CD14-positive monocyte (primary cell): ENCODE data around the gene SGO2. TPM values are rescaled to one million over a fixed set of nuclear protein-coding genes. Genes with fewer than 3 reads are reported as not detected.

Experiments used
- DNase-seq, 3 donors: peaks; one replicate each; pipeline ENCODE4 v3.0.0-alpha.2; 2011 to 2022
- H2AFZ ChIP-seq: 2 replicates; pipeline ENCODE4 v1.6.0; 2012; ENCODE audit warnings: mild to moderate bottlenecking, low read depth, low read length, inconsistent platforms; ENCODE audit not compliant: insufficient read depth, poor library complexity, severe bottlenecking
- H3K27ac ChIP-seq, 2 donors: 1 replicate in 1 of 2; 2 replicates in 1 of 2; pipeline ENCODE4 v1.5.1; 2012 to 2013; ENCODE audit warnings: low read length in 2 of 2, control low read depth in 1 of 2, inconsistent platforms in 1 of 2, low read depth in 1 of 2, mild to moderate bottlenecking in 1 of 2
- H3K27me3 ChIP-seq, 2 donors: one replicate each; pipeline versions ENCODE4 v1.6.0 to v1.6.1; 2011 to 2013; ENCODE audit warnings: low read length in 2 of 2; ENCODE audit not compliant: control insufficient read depth in 2 of 2, insufficient read depth in 2 of 2
- H3K36me3 ChIP-seq, 2 donors: replicated peaks in 1 of 2; 1 replicate in 1 of 2; 2 replicates in 1 of 2; pipeline versions ENCODE4 v1.5.1 to v1.6.1; 2012 to 2013; ENCODE audit warnings: low read length in 2 of 2, control low read depth in 1 of 2, inconsistent platforms in 1 of 2, mild to moderate bottlenecking in 1 of 2; ENCODE audit not compliant: insufficient read depth in 2 of 2, control insufficient read depth in 1 of 2
- H3K4me1 ChIP-seq, 2 donors: 1 replicate in 1 of 2; 2 replicates in 1 of 2; pipeline versions ENCODE4 v1.5.1 to v1.6.1; 2012 to 2013; ENCODE audit warnings: low read length in 2 of 2, control low read depth in 1 of 2, inconsistent platforms in 1 of 2, mild to moderate bottlenecking in 1 of 2, moderate library complexity in 1 of 2; ENCODE audit not compliant: insufficient read depth in 2 of 2, control insufficient read depth in 1 of 2
- H3K4me2 ChIP-seq: replicated peaks from 2 replicates; pipeline ENCODE3; 2012; ENCODE audit warnings: low read length, moderate library complexity, mild to moderate bottlenecking; ENCODE audit not compliant: poor library complexity, severe bottlenecking; ENCODE audit errors: extremely low read depth
- H3K4me3 ChIP-seq, 3 experiments: fragments of 200-600 bp in 1 of 3; sonication (generic) in 1 of 3; replicated peaks in 1 of 3; 1 replicate in 2 of 3; 2 replicates in 1 of 3; pipeline ENCODE4 v1.5.1; 2011 to 2013; ENCODE audit warnings: low read length in 3 of 3, mild to moderate bottlenecking in 3 of 3, control low read depth in 2 of 3, low read depth in 2 of 3, inconsistent platforms in 1 of 3, moderate library complexity in 1 of 3
- H3K79me2 ChIP-seq: 2 replicates; pipeline ENCODE4 v1.6.0; 2012; ENCODE audit warnings: mild to moderate bottlenecking, control low read depth, inconsistent platforms, low read length, moderate library complexity; ENCODE audit not compliant: insufficient read depth
- H3K9ac ChIP-seq: 2 replicates; pipeline ENCODE4 v1.6.0; 2017; ENCODE audit warnings: low read length, mild to moderate bottlenecking; ENCODE audit not compliant: insufficient read depth, poor library complexity, severe bottlenecking
- H3K9me3 ChIP-seq, 2 donors: replicated peaks in 1 of 2; 1 replicate in 1 of 2; 2 replicates in 1 of 2; pipeline versions ENCODE4 v1.5.1 to v1.6.1; 2012 to 2013; ENCODE audit warnings: low read length in 2 of 2, control low read depth in 1 of 2; ENCODE audit not compliant: control insufficient read depth in 1 of 2, insufficient read depth in 1 of 2
- H4K20me1 ChIP-seq: 2 replicates; pipeline ENCODE4 v1.6.0; 2012; ENCODE audit warnings: mild to moderate bottlenecking, low read length, control low read depth, moderate library complexity; ENCODE audit not compliant: insufficient read depth
- H3K27ac Mint-ChIP-seq, 7 donors: one replicate each; pipeline ENCODE4 v1.8.0; 2020; ENCODE audit warnings: mild to moderate bottlenecking in 7 of 7, mixed read lengths in 7 of 7, moderate library complexity in 6 of 7, inconsistent platforms in 2 of 7
- H3K27me3 Mint-ChIP-seq, 3 donors: one replicate each; pipeline ENCODE4 v1.8.0; 2021 to 2022; ENCODE audit warnings: low read depth in 3 of 3, mild to moderate bottlenecking in 3 of 3, mixed read lengths in 3 of 3, moderate library complexity in 3 of 3, inconsistent platforms in 1 of 3
- H3K36me3 Mint-ChIP-seq, 2 donors: one replicate each; pipeline ENCODE4 v1.8.0; 2020; ENCODE audit warnings: mixed read lengths in 2 of 2, inconsistent platforms in 1 of 2, mild to moderate bottlenecking in 1 of 2
- H3K4me1 Mint-ChIP-seq: one replicate; pipeline ENCODE4 v1.8.0; 2020; ENCODE audit warnings: mild to moderate bottlenecking, mixed read lengths
- H3K4me3 Mint-ChIP-seq, 2 donors: one replicate each; pipeline ENCODE4 v1.8.0; 2020; ENCODE audit warnings: mild to moderate bottlenecking in 2 of 2, mixed read lengths in 2 of 2, moderate library complexity in 1 of 2
- H3K9me3 Mint-ChIP-seq, 7 donors: one replicate each; pipeline ENCODE4 v1.8.0; 2020 to 2022; ENCODE audit warnings: mixed read lengths in 7 of 7, mild to moderate bottlenecking in 6 of 7, moderate library complexity in 6 of 7, inconsistent platforms in 2 of 7
- WGBS: methylation state at CpG from one replicate; pipeline ENCODE4 v1.1.5; 2013; ENCODE audit warnings: missing lambda C conversion rate; ENCODE audit not compliant: insufficient coverage; 5-methylcytosine and 5-hydroxymethylcytosine counted together
- intact Hi-C, 2 donors: fragments of 100-400 bp; cut with micrococcal nuclease; formaldehyde crosslinking; loops; one replicate each; pipeline versions ENCODE4 v1.15.0 to v1.15.1; 2023
- polyA plus RNA-seq, 3 donors: library from polyadenylated mRNA; depleted of rRNA in 1 of 3; unstranded in 2 of 3; stranded (reverse) in 1 of 3; fragments of 300-500 nt in 2 of 3; fragments of >200 nt in 1 of 3; fragmentation: Illumina TruSeq in 2 of 3; gene quantifications; 1 replicate in 2 of 3; 2 replicates in 1 of 3; pipeline ENCODE4 v1.2.3, GENCODE V29; 2012 to 2021
- TF ChIP-seq, protein P1 (sequence below): fragments of 200-600 bp; IDR thresholded peaks from one replicate; pipeline ENCODE4 v1.8.0; 2022; ENCODE audit warnings: antibody characterized with exemption, mild to moderate bottlenecking

The SGO2 gene
- polyA plus RNA-seq, 3 donors = 0.49 to 1.5 (median 1.4) TPM

DNA sequence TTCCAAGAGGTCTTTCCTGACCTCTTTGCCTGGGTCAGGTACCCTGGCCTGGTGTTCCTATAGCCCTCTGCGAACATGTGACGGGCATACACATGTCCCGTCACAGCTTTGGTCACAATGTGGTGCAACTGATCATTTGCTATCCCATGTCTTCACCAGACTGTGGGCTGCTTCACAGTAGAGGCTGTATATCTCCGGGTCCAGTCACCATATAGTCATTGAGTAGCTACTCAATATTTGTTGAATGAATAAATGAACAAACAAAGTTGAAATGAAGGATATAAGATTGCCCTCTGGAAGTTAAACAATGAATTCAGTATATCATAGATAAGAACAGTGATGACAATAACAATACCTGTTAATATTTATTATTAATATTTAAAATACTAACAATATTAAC lies 76.6 kb downstream of the SGO2 start:
- Mint-ChIP-seq H3K36me3 (peaks cover 0 to 2% of the 10 kb centered on the region in 2 donors), H3K9me3 (peaks cover 0 to 2% (median 0%) of the 10 kb centered on the region in 7 donors), H3K4me1 (peaks cover 14% of the 10 kb centered on the region), H3K27ac (no peak overlapping the region), H3K27me3 (peaks cover 0 to 1% (median 0%) of the 10 kb centered on the region in 3 donors), H3K4me3 (no peak overlapping the region)
- TF ChIP-seq, protein P1, sequence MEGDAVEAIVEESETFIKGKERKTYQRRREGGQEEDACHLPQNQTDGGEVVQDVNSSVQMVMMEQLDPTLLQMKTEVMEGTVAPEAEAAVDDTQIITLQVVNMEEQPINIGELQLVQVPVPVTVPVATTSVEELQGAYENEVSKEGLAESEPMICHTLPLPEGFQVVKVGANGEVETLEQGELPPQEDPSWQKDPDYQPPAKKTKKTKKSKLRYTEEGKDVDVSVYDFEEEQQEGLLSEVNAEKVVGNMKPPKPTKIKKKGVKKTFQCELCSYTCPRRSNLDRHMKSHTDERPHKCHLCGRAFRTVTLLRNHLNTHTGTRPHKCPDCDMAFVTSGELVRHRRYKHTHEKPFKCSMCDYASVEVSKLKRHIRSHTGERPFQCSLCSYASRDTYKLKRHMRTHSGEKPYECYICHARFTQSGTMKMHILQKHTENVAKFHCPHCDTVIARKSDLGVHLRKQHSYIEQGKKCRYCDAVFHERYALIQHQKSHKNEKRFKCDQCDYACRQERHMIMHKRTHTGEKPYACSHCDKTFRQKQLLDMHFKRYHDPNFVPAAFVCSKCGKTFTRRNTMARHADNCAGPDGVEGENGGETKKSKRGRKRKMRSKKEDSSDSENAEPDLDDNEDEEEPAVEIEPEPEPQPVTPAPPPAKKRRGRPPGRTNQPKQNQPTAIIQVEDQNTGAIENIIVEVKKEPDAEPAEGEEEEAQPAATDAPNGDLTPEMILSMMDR = no peak
- H3K36me3 ChIP-seq = no peaks in the 10 kb centered on the region
- no peak for DNase-seq
- H2AFZ ChIP-seq = no peak overlapping the region
- no peaks in the 10 kb centered on the region for H3K9me3 ChIP-seq
- no peaks in the 10 kb centered on the region for H3K79me2 ChIP-seq
- intact Hi-C loops = no loop called here
- no peaks in the 10 kb centered on the region for H3K27me3 ChIP-seq
- no peak overlapping the region for H3K9ac ChIP-seq
- no peak overlapping the region for H3K4me3 ChIP-seq
- WGBS = 97% methylated on average over 3 of the region's 4 CpGs
- H4K20me1 ChIP-seq = no peaks in the 10 kb centered on the region
- peaks cover 7 to 12% of the 10 kb centered on the region in 2 donors for H3K4me1 ChIP-seq
- H3K27ac ChIP-seq = no peak overlapping the region
- no peak overlapping the region for H3K4me2 ChIP-seq

DNA sequence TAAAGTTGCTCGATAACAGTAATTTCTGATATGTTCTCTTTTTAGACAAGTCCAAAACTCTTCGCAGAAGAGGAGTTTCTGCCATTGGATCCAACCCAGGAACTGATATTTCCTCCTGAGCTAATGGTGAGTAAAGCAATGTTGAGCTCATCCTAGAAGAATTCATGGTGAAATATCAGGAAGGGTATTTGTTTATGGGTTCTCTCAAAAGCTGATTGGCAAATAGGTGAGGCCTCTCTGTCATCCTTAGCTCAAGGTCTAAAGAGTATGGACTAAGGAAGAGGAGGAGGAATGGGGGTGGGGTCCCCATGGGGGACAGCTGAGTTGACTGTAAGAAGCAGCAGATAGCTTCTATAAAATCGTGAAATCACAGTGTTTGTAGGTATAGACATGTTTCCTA lies 78.0 kb downstream of the SGO2 start:
- H3K4me2 ChIP-seq = peak overlapping the region; percentile 13
- Mint-ChIP-seq H3K4me3 (peak overlapping the region in 1 of 2 donors; percentile 55), H3K4me1 (peaks cover 14% of the 10 kb centered on the region), H3K27ac (no peak overlapping the region), H3K36me3 (peaks cover 0 to 2% of the 10 kb centered on the region in 2 donors), H3K9me3 (peaks cover 0 to 2% (median 2%) of the 10 kb centered on the region in 7 donors), H3K27me3 (no peaks in the 10 kb centered on the region)
- no peak for DNase-seq
- no CpG with 5 or more reads among the region's 3 CpGs for WGBS
- TF ChIP-seq, protein P1 = no peak
- H3K79me2 ChIP-seq = no peaks in the 10 kb centered on the region
- no peaks in the 10 kb centered on the region for H4K20me1 ChIP-seq
- H3K36me3 ChIP-seq = no peaks in the 10 kb centered on the region
- H3K27me3 ChIP-seq = no peaks in the 10 kb centered on the region
- no peak overlapping the region for H3K9ac ChIP-seq
- intact Hi-C loops = no loop called here
- no peak overlapping the region for H3K27ac ChIP-seq
- no peak overlapping the region for H3K4me3 ChIP-seq
- peaks cover 7 to 12% of the 10 kb centered on the region in 2 donors for H3K4me1 ChIP-seq
- H2AFZ ChIP-seq = peak overlapping the region; percentile 67
- H3K9me3 ChIP-seq = no peaks in the 10 kb centered on the region
